ENCODE data around the gene GRAMD4.

GRCh38 chr22:46678785-46679700 lies 58.9 kb downstream of the GRAMD4 start:
- TF ChIP-seq CTCF (conservative IDR thresholded peaks at IDR 0.05; ENCODE audit: low read depth, low read length) (no peak), EZH2phosphoT487 (IDR thresholded peaks at IDR 0.05; ENCODE audit: borderline replicate concordance, low read length) (no peak), EZH2 (IDR thresholded peaks at IDR 0.05; ENCODE audit: low read length, unreplicated experiment) (no peak)
